Measurements from ENCODE around the gene PREP. TPM values are rescaled to one million over a fixed set of nuclear protein-coding genes. Genes with fewer than 3 reads are reported as not detected.

PREP gene
- total RNA-seq, 1 donor from 2014 or later, result 47.8 TPM

DNA sequence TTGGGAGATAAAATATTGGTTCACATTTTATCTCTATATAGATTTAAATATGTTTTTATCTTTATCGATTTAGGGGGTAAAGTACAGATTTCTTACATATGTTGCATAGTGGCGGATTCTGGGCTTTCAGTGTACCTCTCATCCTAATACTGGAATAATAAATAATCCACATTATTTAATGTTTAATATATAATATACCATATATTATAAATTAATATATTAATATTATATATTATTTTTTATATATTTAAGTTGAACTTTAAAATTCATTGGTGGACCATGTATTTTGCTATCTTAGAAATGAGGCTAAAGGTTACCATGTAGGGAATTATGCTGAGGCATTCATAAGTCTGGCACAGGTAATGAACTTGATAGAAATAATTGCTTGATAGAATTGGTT lies 133.5 kb downstream of the PREP start:
- no peak overlapping the region for H3K4me3 Mint-ChIP-seq
- no peak overlapping the region for H3K27ac Mint-ChIP-seq
- TF ChIP-seq, protein P1, sequence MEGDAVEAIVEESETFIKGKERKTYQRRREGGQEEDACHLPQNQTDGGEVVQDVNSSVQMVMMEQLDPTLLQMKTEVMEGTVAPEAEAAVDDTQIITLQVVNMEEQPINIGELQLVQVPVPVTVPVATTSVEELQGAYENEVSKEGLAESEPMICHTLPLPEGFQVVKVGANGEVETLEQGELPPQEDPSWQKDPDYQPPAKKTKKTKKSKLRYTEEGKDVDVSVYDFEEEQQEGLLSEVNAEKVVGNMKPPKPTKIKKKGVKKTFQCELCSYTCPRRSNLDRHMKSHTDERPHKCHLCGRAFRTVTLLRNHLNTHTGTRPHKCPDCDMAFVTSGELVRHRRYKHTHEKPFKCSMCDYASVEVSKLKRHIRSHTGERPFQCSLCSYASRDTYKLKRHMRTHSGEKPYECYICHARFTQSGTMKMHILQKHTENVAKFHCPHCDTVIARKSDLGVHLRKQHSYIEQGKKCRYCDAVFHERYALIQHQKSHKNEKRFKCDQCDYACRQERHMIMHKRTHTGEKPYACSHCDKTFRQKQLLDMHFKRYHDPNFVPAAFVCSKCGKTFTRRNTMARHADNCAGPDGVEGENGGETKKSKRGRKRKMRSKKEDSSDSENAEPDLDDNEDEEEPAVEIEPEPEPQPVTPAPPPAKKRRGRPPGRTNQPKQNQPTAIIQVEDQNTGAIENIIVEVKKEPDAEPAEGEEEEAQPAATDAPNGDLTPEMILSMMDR (IDR thresholded peaks at IDR 0.05; ENCODE audit: unreplicated experiment), result no peak
- peaks cover 17% of the 10 kb centered on the region for H3K4me1 Mint-ChIP-seq
- peaks cover 13% of the 10 kb centered on the region for H3K9me3 Mint-ChIP-seq
- H3K36me3 Mint-ChIP-seq, result peaks cover 7% of the 10 kb centered on the region
- DNase-seq (ENCODE audit: low spot score in 2 of 2, unreplicated experiment in 2 of 2), result no peak
- no peaks in the 10 kb centered on the region for H3K27me3 Mint-ChIP-seq (ENCODE audit: low read depth)

DNA sequence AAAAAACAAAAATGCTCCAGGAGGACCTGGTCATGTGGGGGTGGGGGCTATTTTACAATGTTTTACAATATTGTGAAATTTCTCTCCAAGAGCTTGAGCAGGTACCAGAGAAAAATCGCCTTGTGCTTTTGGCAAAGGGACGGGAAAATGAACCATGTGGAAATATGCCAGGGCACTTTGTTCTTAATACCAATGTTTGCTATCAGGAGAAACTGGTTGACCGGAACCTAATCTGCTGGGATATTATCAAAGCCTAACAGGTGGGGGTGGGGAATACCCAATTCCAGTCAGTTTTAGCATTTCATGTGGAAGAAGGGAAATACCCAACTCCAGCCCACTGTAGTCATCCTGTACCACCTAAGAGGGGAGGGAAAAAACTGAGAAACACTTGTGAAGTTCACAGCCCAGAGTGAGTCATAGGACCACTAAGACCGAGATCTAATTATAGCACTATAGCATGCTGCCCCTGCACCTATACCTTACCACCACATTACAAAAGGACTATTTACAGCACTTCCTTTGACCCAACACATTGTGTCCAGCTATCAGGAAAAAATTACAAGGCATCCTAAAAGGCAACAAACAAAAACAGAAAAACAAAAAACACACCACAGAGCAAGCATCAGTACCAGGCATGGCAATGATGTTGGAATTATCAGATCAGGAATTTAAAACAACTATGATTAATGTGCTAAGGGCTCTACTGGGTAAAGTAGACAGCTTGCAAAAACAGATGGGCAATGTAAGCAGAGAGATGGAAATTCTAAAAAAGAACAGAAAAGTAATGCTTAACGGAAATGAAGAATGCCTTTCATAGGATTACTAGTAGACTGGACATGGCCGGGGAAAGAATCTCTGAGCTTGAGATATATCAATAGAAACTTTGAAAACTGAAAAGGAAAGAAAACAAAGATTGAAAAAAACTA lies 138.9 kb downstream of the PREP start:
- peaks cover 22% of the 10 kb centered on the region for H3K4me1 Mint-ChIP-seq
- DNase-seq (ENCODE audit: low spot score in 2 of 2, unreplicated experiment in 2 of 2), result no peak
- no peak overlapping the region for H3K27ac Mint-ChIP-seq
- no peaks in the 10 kb centered on the region for H3K27me3 Mint-ChIP-seq (ENCODE audit: low read depth)
- peaks cover 13% of the 10 kb centered on the region for H3K9me3 Mint-ChIP-seq
- TF ChIP-seq, protein P1 (IDR thresholded peaks at IDR 0.05; ENCODE audit: unreplicated experiment), result no peak
- H3K36me3 Mint-ChIP-seq, result peaks cover 7% of the 10 kb centered on the region
- H3K4me3 Mint-ChIP-seq, result no peak overlapping the region

DNA sequence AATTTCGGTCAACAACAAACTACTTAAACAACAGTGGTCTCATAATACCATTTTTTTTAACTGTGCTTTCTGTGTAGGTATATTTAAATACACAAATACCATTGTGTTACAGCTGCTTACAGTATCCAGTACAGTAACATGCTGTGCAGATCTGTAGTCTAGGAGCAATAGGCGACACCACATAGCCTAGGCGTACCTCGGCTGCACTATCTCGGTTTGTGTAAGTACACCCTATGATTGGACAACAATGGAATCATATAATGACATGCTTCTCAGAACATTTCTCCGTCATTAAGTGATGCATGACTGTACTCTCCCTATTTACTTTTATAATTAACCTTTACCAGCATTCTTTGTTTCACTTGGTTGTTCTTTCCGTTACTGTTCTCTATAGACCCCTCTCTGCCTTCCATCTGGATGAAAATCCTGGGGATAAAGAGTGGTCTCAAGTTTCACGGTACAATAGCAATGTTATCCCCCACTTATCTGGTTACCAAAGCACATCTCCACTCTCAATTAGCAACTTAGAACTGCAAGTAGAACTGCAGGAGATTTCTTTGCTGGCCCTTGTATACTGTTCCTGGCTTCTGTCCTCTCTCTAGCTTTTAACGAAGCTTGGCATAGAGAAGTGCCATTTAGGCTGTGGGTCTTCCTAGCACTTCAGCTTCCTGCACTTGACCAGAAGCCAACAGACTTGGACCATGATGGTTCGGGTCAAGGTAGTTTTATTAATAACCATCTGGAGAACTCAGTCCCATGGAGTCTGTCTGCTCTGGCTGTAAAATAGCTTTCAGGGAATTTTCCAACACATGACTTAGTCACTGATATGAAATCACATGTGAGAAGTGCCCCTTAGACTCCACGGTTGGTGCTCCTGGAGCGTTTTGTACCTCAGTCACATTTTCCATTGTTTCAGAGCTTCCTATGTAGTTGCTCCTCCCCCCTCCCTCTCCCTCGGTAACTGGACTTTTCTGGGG lies 142.7 kb downstream of the PREP start:
- Mint-ChIP-seq H3K4me3 (no peak overlapping the region), H3K9me3 (peaks cover 5% of the 10 kb centered on the region), H3K27me3 (ENCODE audit: low read depth) (no peaks in the 10 kb centered on the region), H3K27ac (peak overlapping the region; percentile 28), H3K36me3 (no peaks in the 10 kb centered on the region), H3K4me1 (peaks cover 55% of the 10 kb centered on the region)
- no peak for DNase-seq (ENCODE audit: low spot score in 2 of 2, unreplicated experiment in 2 of 2)
- TF ChIP-seq, protein P1 (IDR thresholded peaks at IDR 0.05; ENCODE audit: unreplicated experiment), result no peak

DNA sequence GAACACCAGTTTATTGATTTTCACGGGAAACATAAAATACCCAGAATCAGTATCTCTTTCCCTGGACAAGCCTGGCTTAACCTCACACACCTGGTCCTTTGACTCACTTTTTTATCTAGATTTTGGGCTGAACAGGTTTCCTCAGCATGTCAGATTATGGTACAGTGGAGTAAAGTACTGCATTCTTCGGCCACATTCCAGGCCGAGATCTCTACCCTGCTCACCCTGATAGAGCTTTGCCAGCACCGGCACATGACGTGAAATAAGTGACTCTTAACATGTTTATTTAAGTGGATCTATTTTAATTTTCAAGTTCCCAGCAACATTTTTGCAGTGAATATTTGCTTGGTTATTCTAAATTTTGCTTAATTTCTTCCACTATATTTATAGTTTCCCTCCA lies 144.1 kb downstream of the PREP start:
- TF ChIP-seq, protein P1 (IDR thresholded peaks at IDR 0.05; ENCODE audit: unreplicated experiment), result no peak
- peak overlapping the region; percentile 44 for H3K27ac Mint-ChIP-seq
- no peaks in the 10 kb centered on the region for H3K36me3 Mint-ChIP-seq
- H3K9me3 Mint-ChIP-seq, result peaks cover 8% of the 10 kb centered on the region
- no peak for DNase-seq (ENCODE audit: low spot score in 2 of 2, unreplicated experiment in 2 of 2)
- H3K27me3 Mint-ChIP-seq (ENCODE audit: low read depth), result no peaks in the 10 kb centered on the region
- H3K4me3 Mint-ChIP-seq, result no peak overlapping the region
- H3K4me1 Mint-ChIP-seq, result peaks cover 59% of the 10 kb centered on the region

DNA sequence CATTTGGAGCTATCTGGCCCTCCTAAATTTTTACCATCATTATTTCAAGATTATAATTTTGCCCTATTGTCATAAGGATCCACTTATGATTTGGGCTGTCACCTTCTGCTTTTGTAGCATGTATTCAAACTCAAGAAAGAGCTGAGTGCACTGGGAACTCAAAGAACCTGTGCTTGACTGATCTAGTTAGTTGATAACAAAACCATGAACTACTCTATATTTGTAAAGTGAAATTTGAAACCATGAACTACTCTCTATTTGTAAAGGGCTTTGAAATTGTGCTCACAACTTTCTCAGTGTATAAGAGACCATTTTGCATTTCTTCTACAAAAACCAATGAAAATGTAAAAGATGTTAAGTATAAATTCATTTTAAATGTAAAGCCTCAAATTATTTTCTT lies 145.5 kb downstream of the PREP start:
- H3K4me3 Mint-ChIP-seq, result no peak overlapping the region
- no peak for DNase-seq (ENCODE audit: low spot score in 2 of 2, unreplicated experiment in 2 of 2)
- H3K9me3 Mint-ChIP-seq, result peaks cover 8% of the 10 kb centered on the region
- no peaks in the 10 kb centered on the region for H3K27me3 Mint-ChIP-seq (ENCODE audit: low read depth)
- H3K4me1 Mint-ChIP-seq, result peaks cover 63% of the 10 kb centered on the region
- peak overlapping the region; percentile 58 for H3K27ac Mint-ChIP-seq
- TF ChIP-seq, protein P1 (IDR thresholded peaks at IDR 0.05; ENCODE audit: unreplicated experiment), result no peak
- no peaks in the 10 kb centered on the region for H3K36me3 Mint-ChIP-seq
